ENCODE data around the gene COPZ1. TPM values are rescaled to one million over a fixed set of nuclear protein-coding genes. Genes with fewer than 3 reads are reported as not detected.

COPZ1 gene
- total and polyA plus RNA-seq, 9 of the 15 experiments (the other 6 are each of a cell fraction or from before 2014, with no cell fraction given): 137 to 487 (median 233) TPM

DNA sequence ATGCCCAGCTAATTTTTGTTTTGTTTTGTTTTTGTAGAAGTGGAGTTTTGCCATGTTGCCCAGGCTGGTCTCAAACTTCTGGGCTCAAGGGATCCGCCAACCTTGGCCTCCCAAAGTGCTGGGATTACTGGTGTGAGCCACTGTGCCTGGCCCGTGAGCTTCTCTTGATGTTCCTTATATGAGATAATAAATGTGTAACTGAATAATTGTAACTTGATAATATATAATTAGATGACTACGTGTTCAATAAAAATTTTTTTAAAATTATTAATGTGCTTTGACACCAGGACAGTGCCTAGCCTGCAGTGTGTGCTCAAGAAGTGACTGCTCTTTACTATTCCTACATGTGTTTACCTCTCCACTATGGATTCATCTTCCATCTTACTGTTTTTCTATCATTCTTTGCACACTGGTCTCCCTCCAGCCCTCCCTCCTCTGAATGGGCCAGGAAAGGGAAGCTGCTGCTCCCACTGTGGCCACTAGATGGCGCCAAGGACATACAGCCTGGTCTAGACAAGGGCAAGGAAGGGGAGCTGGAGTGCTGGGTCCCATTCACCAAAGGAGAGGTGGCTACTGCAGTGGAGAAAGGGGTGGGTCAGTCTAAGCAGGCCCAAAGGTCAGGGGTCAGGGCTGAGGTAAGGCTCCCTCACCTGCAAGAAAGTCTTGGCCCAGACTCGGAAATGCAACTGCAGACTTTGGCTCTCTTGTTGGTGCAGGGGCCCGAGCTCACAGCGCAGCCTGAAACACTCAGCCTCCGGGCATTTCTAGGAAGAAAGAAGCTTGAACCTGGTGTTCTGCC, 74.3 kb downstream of the COPZ1 start:
- peak; percentile 96 for FAIRE-seq
- no TSS peak for BruUV-seq (replicated peaks)
- peaks cover under 1% of the 10 kb centered on the region for H4K20me1 ChIP-seq (replicated peaks; ENCODE audit: control insufficient read depth, insufficient read depth, low read length)
- peak; percentile 95 for ATAC-seq
- intact Hi-C loops (cut with micrococcal nuclease) (loop anchor here (1.0 kb wide), 1 partner anchor 40 kb away; no protein-coding TSS in a partner anchor), in situ Hi-C loops (cut with MboI) (loop anchor here (10.0 kb wide), 1 partner anchor 46 kb away; no protein-coding TSS in a partner anchor)
- H3K4me3 ChIP-seq: no peak overlapping the region
- H3K27me3 ChIP-seq (ENCODE audit: control insufficient read depth in 2 of 2, insufficient read depth in 2 of 2, low read length in 2 of 2): no peaks in the 10 kb centered on the region
- CTCF ChIA-PET (ENCODE audit: low intra/inter-chr PET ratio): interaction anchor here (0.9 to 4.1 kb wide), 4 partner anchors 20 to 42 kb away, joined by 4 to 58 read pairs (median 6); partner anchors contain the start of gene ITGA5
- POLR2A ChIA-PET: interaction anchor here (0.6 to 3.7 kb wide), 22 partner anchors 9 to 403 kb away, joined by 3 to 36 read pairs (median 5); partner anchors contain the start of gene COPZ1
- H3K36me3 ChIP-seq (ENCODE audit: control insufficient read depth, insufficient read depth, low read length): peaks cover 97% of the 10 kb centered on the region
- no peak overlapping the region for H2AFZ ChIP-seq (ENCODE audit: low read depth, low read length)
- peak; percentile 85 to 90 (median 87) for DNase-seq (ENCODE audit: extremely low read depth in 1 of 4, low spot score in 3 of 4)
- H3K4me2 ChIP-seq (ENCODE audit: insufficient read depth, low read length): no peak overlapping the region
- peaks cover 8% of the 10 kb centered on the region; the same call in 1 of the 3 replicates for H3K79me2 ChIP-seq (ENCODE audit: control insufficient read depth, insufficient read depth, low read length)
- H3K4me1 ChIP-seq (replicated peaks in 1 of 2; ENCODE audit: control insufficient read depth in 2 of 2, insufficient read depth in 2 of 2, low read length in 2 of 2): no peaks in the 10 kb centered on the region; a peak in 2 of 5 replicates
- H3K9me1 ChIP-seq (ENCODE audit: control insufficient read depth, insufficient read depth, low read length): peaks cover 3% of the 10 kb centered on the region
- WGBS (ENCODE audit: insufficient coverage, low coverage, missing lambda C conversion rate): 68% methylated on average over 8 of the region's 8 CpGs
- no peak overlapping the region for H3K9ac ChIP-seq (ENCODE audit: insufficient read depth in 1 of 2, low read depth in 2 of 2, low read length in 2 of 2)
- H3K27ac ChIP-seq (ENCODE audit: extremely low read depth, low read depth, low read length): no peak overlapping the region
- H3K9me3 ChIP-seq (replicated peaks; ENCODE audit: control insufficient read depth, insufficient read depth, low read depth, low read length): no peaks in the 10 kb centered on the region
- TF ChIP-seq TOE1 (IDR thresholded peaks at IDR 0.05; ENCODE audit: borderline replicate concordance) (peak; percentile 22; the same call in 1 of the 2 replicates), TOE1 (CRISPR knock-in tag; IDR thresholded peaks at IDR 0.05; ENCODE audit: borderline replicate concordance, low read depth) (no peak), NR2C2 (CRISPR knock-in tag; IDR thresholded peaks at IDR 0.05) (no peak), NR2C2 (tag; IDR thresholded peaks at IDR 0.05) (peak; percentile 40; the same call in 1 of the 2 replicates), SMAD3 (CRISPR knock-in tag; conservative IDR thresholded peaks at IDR 0.05) (0 out of 2 replicates have a peak, but pooled peaks have one; percentile 19), JUND (IDR thresholded peaks at IDR 0.05; ENCODE audit: borderline replicate concordance, low read depth, low read length) (peak; percentile 54; the same call in 1 of the 2 replicates), JUND (tag; IDR thresholded peaks at IDR 0.05; ENCODE audit: borderline replicate concordance, low read depth, low read length) (no peak; the same call in 2 of the 3 replicates), SIRT6 (IDR thresholded peaks at IDR 0.05; ENCODE audit: low read depth, low read length) (no peak), CTBP1 (IDR thresholded peaks at IDR 0.05; ENCODE audit: borderline replicate concordance) (peak; percentile 40; the same call in 1 of the 2 replicates), JUN (IDR thresholded peaks at IDR 0.05; ENCODE audit: borderline replicate concordance, low read depth, low read length) (0 out of 2 replicates have a peak, but pooled peaks have one; percentile 41), JUN (CRISPR knock-in tag; IDR thresholded peaks at IDR 0.05; ENCODE audit: borderline replicate concordance) (no peak), HDGF (IDR thresholded peaks at IDR 0.05) (peak; percentile 82)
- TF ChIP-seq, protein P1, sequence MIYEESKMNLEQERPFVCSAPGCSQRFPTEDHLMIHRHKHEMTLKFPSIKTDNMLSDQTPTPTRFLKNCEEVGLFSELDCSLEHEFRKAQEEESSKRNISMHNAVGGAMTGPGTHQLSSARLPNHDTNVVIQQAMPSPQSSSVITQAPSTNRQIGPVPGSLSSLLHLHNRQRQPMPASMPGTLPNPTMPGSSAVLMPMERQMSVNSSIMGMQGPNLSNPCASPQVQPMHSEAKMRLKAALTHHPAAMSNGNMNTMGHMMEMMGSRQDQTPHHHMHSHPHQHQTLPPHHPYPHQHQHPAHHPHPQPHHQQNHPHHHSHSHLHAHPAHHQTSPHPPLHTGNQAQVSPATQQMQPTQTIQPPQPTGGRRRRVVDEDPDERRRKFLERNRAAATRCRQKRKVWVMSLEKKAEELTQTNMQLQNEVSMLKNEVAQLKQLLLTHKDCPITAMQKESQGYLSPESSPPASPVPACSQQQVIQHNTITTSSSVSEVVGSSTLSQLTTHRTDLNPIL (CRISPR knock-in tag; IDR thresholded peaks at IDR 0.05): no peak
- TF ChIP-seq, protein P2, sequence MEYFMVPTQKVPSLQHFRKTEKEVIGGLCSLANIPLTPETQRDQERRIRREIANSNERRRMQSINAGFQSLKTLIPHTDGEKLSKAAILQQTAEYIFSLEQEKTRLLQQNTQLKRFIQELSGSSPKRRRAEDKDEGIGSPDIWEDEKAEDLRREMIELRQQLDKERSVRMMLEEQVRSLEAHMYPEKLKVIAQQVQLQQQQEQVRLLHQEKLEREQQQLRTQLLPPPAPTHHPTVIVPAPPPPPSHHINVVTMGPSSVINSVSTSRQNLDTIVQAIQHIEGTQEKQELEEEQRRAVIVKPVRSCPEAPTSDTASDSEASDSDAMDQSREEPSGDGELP (CRISPR knock-in tag; IDR thresholded peaks at IDR 0.05; ENCODE audit: borderline replicate concordance): peak; percentile 59; the same call in 1 of the 2 replicates
- TF ChIP-seq, protein P3, sequence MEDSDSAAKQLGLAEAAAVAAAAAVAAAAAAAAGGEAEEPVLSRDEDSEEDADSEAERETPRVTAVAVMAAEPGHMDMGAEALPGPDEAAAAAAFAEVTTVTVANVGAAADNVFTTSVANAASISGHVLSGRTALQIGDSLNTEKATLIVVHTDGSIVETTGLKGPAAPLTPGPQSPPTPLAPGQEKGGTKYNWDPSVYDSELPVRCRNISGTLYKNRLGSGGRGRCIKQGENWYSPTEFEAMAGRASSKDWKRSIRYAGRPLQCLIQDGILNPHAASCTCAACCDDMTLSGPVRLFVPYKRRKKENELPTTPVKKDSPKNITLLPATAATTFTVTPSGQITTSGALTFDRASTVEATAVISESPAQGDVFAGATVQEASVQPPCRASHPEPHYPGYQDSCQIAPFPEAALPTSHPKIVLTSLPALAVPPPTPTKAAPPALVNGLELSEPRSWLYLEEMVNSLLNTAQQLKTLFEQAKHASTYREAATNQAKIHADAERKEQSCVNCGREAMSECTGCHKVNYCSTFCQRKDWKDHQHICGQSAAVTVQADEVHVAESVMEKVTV (CRISPR knock-in tag; IDR thresholded peaks at IDR 0.05): peak; percentile 92
